Lower lobe of right lung (tissue), 2 donors: ENCODE data around the gene RAPGEF2. TPM values are rescaled to one million over a fixed set of nuclear protein-coding genes. Genes with fewer than 3 reads are reported as not detected.
"Not testable (repeated sequence)": the region's sequence is repeated elsewhere in the genome, so short reads cannot be mapped to it uniquely, and the experiment has no call there.

Source experiments
- ATAC-seq, 2 donors: fragments of 200-7000 bp; cut with Tn5 transposase; one replicate each; pipeline ENCODE4 v1.9.1; 2020 to 2022; ENCODE audit warnings: mild to moderate bottlenecking in 2 of 2, moderate library complexity in 2 of 2
- DNase-seq: peaks from one replicate; pipeline ENCODE4 v3.0.0-alpha.2; 2020
- H3K27ac ChIP-seq: fragments of 200-600 bp; one replicate; pipeline ENCODE4 v1.8.0; 2022
- H3K27me3 ChIP-seq: fragments of 200-600 bp; one replicate; pipeline ENCODE4 v1.8.0; 2022; ENCODE audit warnings: low read depth
- H3K36me3 ChIP-seq: fragments of 200-600 bp; one replicate; pipeline ENCODE4 v1.8.0; 2022; ENCODE audit warnings: mild to moderate bottlenecking
- H3K4me1 ChIP-seq: fragments of 200-600 bp; one replicate; pipeline ENCODE4 v1.8.0; 2022
- H3K4me3 ChIP-seq: fragments of 200-600 bp; one replicate; pipeline ENCODE4 v1.8.0; 2022; ENCODE audit warnings: mild to moderate bottlenecking
- H3K9me3 ChIP-seq: fragments of 200-600 bp; one replicate; pipeline ENCODE4 v1.8.0; 2022
- CTCF ChIP-seq: fragments of 200-600 bp; IDR thresholded peaks from one replicate; pipeline ENCODE4 v1.8.0; 2022; ENCODE audit warnings: antibody characterized with exemption, mild to moderate bottlenecking
- intact Hi-C: fragments of 100-400 bp; cut with DNase I; formaldehyde crosslinking; loops from one replicate; pipeline ENCODE4 v1.11.0; 2022
- total RNA-seq: library from RNA; stranded (reverse); fragmentation: NEBNext Ultra II Directional; extraction: Animal tissue kit (Norgen Biotek cat#: 25700); gene quantifications from one replicate; pipeline ENCODE4 v1.2.1, GENCODE V29; 2021
- donor health status: DM: no; HTN: yes; CAD: no; lungs with severe emphysema.

RAPGEF2 gene
- total RNA-seq, 1 donor from 2014 or later: 66.4 TPM

- Histone ChIP-seq H3K4me3 (no peak overlapping the region), H3K9me3 (no peaks in the 10 kb centered on the region), H3K27ac (no peak overlapping the region), H3K36me3 (no peaks in the 10 kb centered on the region), H3K4me1 (peaks cover 28% of the 10 kb centered on the region), H3K27me3 (no peaks in the 10 kb centered on the region)
- intact Hi-C loops: no loop called here
- TF ChIP-seq CTCF: no peak
- DNase-seq (no peak), ATAC-seq (no peak)
These were observed 56.7 kb downstream of the RAPGEF2 start for GRCh38 chr4:159159611-159160010.

- Histone ChIP-seq H3K36me3 (no peaks in the 10 kb centered on the region), H3K27ac (no peak overlapping the region), H3K4me3 (no peak overlapping the region), H3K27me3 (no peaks in the 10 kb centered on the region), H3K9me3 (no peaks in the 10 kb centered on the region), H3K4me1 (peaks cover 26% of the 10 kb centered on the region)
- no peak for TF ChIP-seq CTCF
- ATAC-seq: no peak
- no peak for DNase-seq
- intact Hi-C loops: no loop called here
These were observed 57.4 kb downstream of the RAPGEF2 start for GRCh38 chr4:159160242-159160641.

- ATAC-seq, H3K4me3 ChIP-seq, DNase-seq, H3K27me3 ChIP-seq, H3K9me3 ChIP-seq, intact Hi-C loops, H3K27ac ChIP-seq, H3K36me3 ChIP-seq: not testable (repeated sequence)
- peaks cover 26% of the 10 kb centered on the region for H3K4me1 ChIP-seq
These were observed 58.6 kb downstream of the RAPGEF2 start for GRCh38 chr4:159161436-159161835.

- no peaks in the 10 kb centered on the region for H3K27me3 ChIP-seq
- intact Hi-C loops: no loop called here
- H3K4me1 ChIP-seq: peaks cover 21% of the 10 kb centered on the region
- DNase-seq: no peak
- no peak for TF ChIP-seq CTCF
- no peak overlapping the region for H3K27ac ChIP-seq
- H3K36me3 ChIP-seq: no peaks in the 10 kb centered on the region
- H3K4me3 ChIP-seq: no peak overlapping the region
- H3K9me3 ChIP-seq: no peaks in the 10 kb centered on the region
- ATAC-seq: no peak
These were observed 59.7 kb downstream of the RAPGEF2 start for GRCh38 chr4:159162576-159162975.

GRCh38 chr4:159163521-159163920 lies 60.6 kb downstream of the RAPGEF2 start:
- ATAC-seq: no peak
- intact Hi-C loops: no loop called here
- DNase-seq: no peak

More at GRCh38 chr4:159163521-159163920, 60.6 kb downstream of the RAPGEF2 start:
- Histone ChIP-seq H3K4me1 (peaks cover 15% of the 10 kb centered on the region), H3K4me3 (no peak overlapping the region), H3K27me3 (no peaks in the 10 kb centered on the region), H3K9me3 (no peaks in the 10 kb centered on the region), H3K27ac (no peak overlapping the region), H3K36me3 (no peaks in the 10 kb centered on the region)
- no peak for TF ChIP-seq CTCF
